ENCODE measurements around the gene IFNG-AS1.
A peak's percentile ranks its signal among the peaks of the same experiment; 100 is the strongest.

IFNG-AS1 gene

GRCh38 chr12:68013181-68013580 is 23.9 kb downstream of the IFNG-AS1 start:
- H2AFZ ChIP-seq (ENCODE audit: insufficient read depth, low read length, poor library complexity) = no peak overlapping the region
- H2BK120ac ChIP-seq (ENCODE audit: insufficient read depth, low read length, poor library complexity) = no peak overlapping the region
- H3K4me2 ChIP-seq (ENCODE audit: low read length) = no peak overlapping the region
- no peak overlapping the region for H3K4me3 ChIP-seq (ENCODE audit: low read depth, low read length)
- no peak overlapping the region for H3K18ac ChIP-seq (ENCODE audit: low read length)
- no peak overlapping the region for H2AK5ac ChIP-seq (ENCODE audit: low read length)
- peaks cover 0 to 2% of the 10 kb centered on the region in 2 experiments for H3K4me1 ChIP-seq (ENCODE audit: control insufficient read depth in 1 of 2, insufficient read depth in 2 of 2, low read length in 2 of 2)
- no peaks in the 10 kb centered on the region for H3K79me1 ChIP-seq (ENCODE audit: low read length)
- H3K79me2 ChIP-seq (ENCODE audit: control insufficient read depth, insufficient read depth, low read length, poor library complexity) = no peaks in the 10 kb centered on the region
- H2BK12ac ChIP-seq (ENCODE audit: low read length) = no peak overlapping the region
- WGBS (ENCODE audit: extremely low coverage, insufficient coverage, insufficient read length) = no CpG with 5 or more reads among the region's 1 CpG
- no peak overlapping the region for H3K14ac ChIP-seq (ENCODE audit: low read length)
- no peak overlapping the region for H3K27ac ChIP-seq (ENCODE audit: low read depth, low read length)
- no peak overlapping the region for H4K12ac ChIP-seq (ENCODE audit: low read depth, low read length)
- H4K8ac ChIP-seq (ENCODE audit: low read depth, low read length) = no peak overlapping the region
- no peak overlapping the region for H4K91ac ChIP-seq (ENCODE audit: low read depth, low read length)
- peak overlapping the region; percentile 31 for H3K23ac ChIP-seq (ENCODE audit: low read length)
- no peak overlapping the region for H3K4ac ChIP-seq (ENCODE audit: low read depth, low read length)
- H3K9me3 ChIP-seq (ENCODE audit: insufficient read depth, low read depth, low read length) = no peaks in the 10 kb centered on the region
- H3K27me3 ChIP-seq (ENCODE audit: insufficient read depth, low read length) = no peaks in the 10 kb centered on the region
- no peak for DNase-seq
- no peak overlapping the region for H2BK5ac ChIP-seq (ENCODE audit: low read depth, low read length, poor library complexity)
- no peak overlapping the region for H3K9ac ChIP-seq (ENCODE audit: low read length)
- no peaks in the 10 kb centered on the region for H3K36me3 ChIP-seq (ENCODE audit: control insufficient read depth in 1 of 2, insufficient read depth in 2 of 2, low read length in 2 of 2)

- Histone ChIP-seq H2BK5ac (ENCODE audit: low read depth, low read length, poor library complexity) (no peak overlapping the region), H3K23ac (ENCODE audit: low read length) (no peak overlapping the region), H3K27me3 (ENCODE audit: insufficient read depth, low read length) (no peaks in the 10 kb centered on the region), H2AK5ac (ENCODE audit: low read length) (no peak overlapping the region), H3K18ac (ENCODE audit: low read length) (no peak overlapping the region), H2BK120ac (ENCODE audit: insufficient read depth, low read length, poor library complexity) (no peak overlapping the region), H3K14ac (ENCODE audit: low read length) (no peak overlapping the region), H3K4me2 (ENCODE audit: low read length) (no peak overlapping the region), H2AFZ (ENCODE audit: insufficient read depth, low read length, poor library complexity) (no peak overlapping the region), H3K27ac (ENCODE audit: low read depth, low read length) (no peak overlapping the region), H3K79me1 (ENCODE audit: low read length) (no peaks in the 10 kb centered on the region), H2BK12ac (ENCODE audit: low read length) (no peak overlapping the region), H3K9ac (ENCODE audit: low read length) (no peak overlapping the region), H4K91ac (ENCODE audit: low read depth, low read length) (no peak overlapping the region), H3K9me3 (ENCODE audit: insufficient read depth, low read depth, low read length) (no peaks in the 10 kb centered on the region), H3K4me3 (ENCODE audit: low read depth, low read length) (no peak overlapping the region), H3K36me3 (ENCODE audit: control insufficient read depth in 1 of 2, insufficient read depth in 2 of 2, low read length in 2 of 2) (no peaks in the 10 kb centered on the region), H3K4ac (ENCODE audit: low read depth, low read length) (no peak overlapping the region), H4K8ac (ENCODE audit: low read depth, low read length) (no peak overlapping the region), H4K12ac (ENCODE audit: low read depth, low read length) (no peak overlapping the region), H3K79me2 (ENCODE audit: control insufficient read depth, insufficient read depth, low read length, poor library complexity) (no peaks in the 10 kb centered on the region), H3K4me1 (ENCODE audit: control insufficient read depth in 1 of 2, insufficient read depth in 2 of 2, low read length in 2 of 2) (peaks cover 0 to 2% of the 10 kb centered on the region in 2 experiments)
- DNase-seq = no peak
- no CpG with 5 or more reads among the region's 4 CpGs for WGBS (ENCODE audit: extremely low coverage, insufficient coverage, insufficient read length)
These were observed 26.9 kb downstream of the IFNG-AS1 start for GRCh38 chr12:68016136-68016535.

DNA sequence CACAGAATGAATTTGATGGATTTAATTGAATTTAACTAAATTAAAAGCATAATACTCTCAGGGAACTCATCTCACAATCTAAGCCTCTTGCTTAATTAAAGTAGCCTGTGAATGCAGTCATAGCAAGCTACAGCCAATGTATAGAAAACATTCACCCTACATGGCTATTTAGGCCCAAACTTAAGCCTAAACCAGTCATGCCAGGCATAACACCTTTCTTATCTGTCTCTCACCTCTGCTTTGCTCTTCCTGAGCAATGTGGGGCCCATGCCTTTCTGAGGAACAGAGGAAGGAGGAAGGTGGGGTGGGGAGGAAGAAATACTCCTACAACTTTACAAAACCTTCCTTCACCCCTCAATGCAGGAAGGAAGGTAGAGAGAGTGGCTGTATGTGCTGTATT is 29.1 kb downstream of the IFNG-AS1 start:
- Histone ChIP-seq H3K4me2 (ENCODE audit: low read length) (no peak overlapping the region), H3K27ac (ENCODE audit: low read depth, low read length) (no peak overlapping the region), H3K36me3 (ENCODE audit: control insufficient read depth in 1 of 2, insufficient read depth in 2 of 2, low read length in 2 of 2) (no peaks in the 10 kb centered on the region), H2BK5ac (ENCODE audit: low read depth, low read length, poor library complexity) (no peak overlapping the region), H2AFZ (ENCODE audit: insufficient read depth, low read length, poor library complexity) (no peak overlapping the region), H3K4me3 (ENCODE audit: low read depth, low read length) (no peak overlapping the region), H3K4me1 (ENCODE audit: control insufficient read depth in 1 of 2, insufficient read depth in 2 of 2, low read length in 2 of 2) (no peaks in the 10 kb centered on the region), H2BK120ac (ENCODE audit: insufficient read depth, low read length, poor library complexity) (no peak overlapping the region), H4K91ac (ENCODE audit: low read depth, low read length) (no peak overlapping the region), H3K9ac (ENCODE audit: low read length) (no peak overlapping the region), H4K8ac (ENCODE audit: low read depth, low read length) (no peak overlapping the region), H3K4ac (ENCODE audit: low read depth, low read length) (no peak overlapping the region), H3K18ac (ENCODE audit: low read length) (no peak overlapping the region), H3K23ac (ENCODE audit: low read length) (no peak overlapping the region), H3K79me1 (ENCODE audit: low read length) (no peaks in the 10 kb centered on the region), H3K9me3 (ENCODE audit: insufficient read depth, low read depth, low read length) (no peaks in the 10 kb centered on the region), H2BK12ac (ENCODE audit: low read length) (no peak overlapping the region), H4K12ac (ENCODE audit: low read depth, low read length) (no peak overlapping the region), H3K14ac (ENCODE audit: low read length) (no peak overlapping the region), H3K79me2 (ENCODE audit: control insufficient read depth, insufficient read depth, low read length, poor library complexity) (no peaks in the 10 kb centered on the region), H2AK5ac (ENCODE audit: low read length) (no peak overlapping the region), H3K27me3 (ENCODE audit: insufficient read depth, low read length) (no peaks in the 10 kb centered on the region)
- DNase-seq = no peak

GRCh38 chr12:68020049-68020448 is 30.8 kb downstream of the IFNG-AS1 start:
- Histone ChIP-seq H3K4me3 (ENCODE audit: low read depth, low read length) (no peak overlapping the region), H3K23ac (ENCODE audit: low read length) (no peak overlapping the region), H3K9ac (ENCODE audit: low read length) (no peak overlapping the region), H3K18ac (ENCODE audit: low read length) (no peak overlapping the region), H3K4ac (ENCODE audit: low read depth, low read length) (no peak overlapping the region), H4K91ac (ENCODE audit: low read depth, low read length) (no peak overlapping the region), H3K4me2 (ENCODE audit: low read length) (no peak overlapping the region), H3K36me3 (ENCODE audit: control insufficient read depth in 1 of 2, insufficient read depth in 2 of 2, low read length in 2 of 2) (no peaks in the 10 kb centered on the region), H2AFZ (ENCODE audit: insufficient read depth, low read length, poor library complexity) (no peak overlapping the region), H3K27ac (ENCODE audit: low read depth, low read length) (no peak overlapping the region), H3K14ac (ENCODE audit: low read length) (no peak overlapping the region), H2AK5ac (ENCODE audit: low read length) (no peak overlapping the region), H3K79me1 (ENCODE audit: low read length) (no peaks in the 10 kb centered on the region), H2BK120ac (ENCODE audit: insufficient read depth, low read length, poor library complexity) (no peak overlapping the region), H3K79me2 (ENCODE audit: control insufficient read depth, insufficient read depth, low read length, poor library complexity) (no peaks in the 10 kb centered on the region), H2BK5ac (ENCODE audit: low read depth, low read length, poor library complexity) (no peak overlapping the region), H3K27me3 (ENCODE audit: insufficient read depth, low read length) (no peaks in the 10 kb centered on the region), H4K12ac (ENCODE audit: low read depth, low read length) (no peak overlapping the region), H3K4me1 (ENCODE audit: control insufficient read depth in 1 of 2, insufficient read depth in 2 of 2, low read length in 2 of 2) (no peaks in the 10 kb centered on the region), H4K8ac (ENCODE audit: low read depth, low read length) (no peak overlapping the region), H2BK12ac (ENCODE audit: low read length) (no peak overlapping the region), H3K9me3 (ENCODE audit: insufficient read depth, low read depth, low read length) (no peaks in the 10 kb centered on the region)
- no peak for DNase-seq
- WGBS (ENCODE audit: extremely low coverage, insufficient coverage, insufficient read length) = no CpG with 5 or more reads among the region's 6 CpGs
